B cell (primary cell): Measurements from ENCODE around the gene TDRD12.

Source experiments
- EZH2 ChIP-seq: IDR thresholded peaks from 2 replicates; pipeline ENCODE4 v1.6.1; 2012; ENCODE audit warnings: borderline replicate concordance, low read depth, mild to moderate bottlenecking, moderate library complexity, low read length; ENCODE audit not compliant: insufficient read depth, poor library complexity, severe bottlenecking
- TF ChIP-seq, protein P1 (sequence below): fragments of 200-600 bp; IDR thresholded peaks from one replicate; pipeline ENCODE4 v1.8.0; 2022; ENCODE audit warnings: antibody characterized with exemption, mild to moderate bottlenecking

DNA sequence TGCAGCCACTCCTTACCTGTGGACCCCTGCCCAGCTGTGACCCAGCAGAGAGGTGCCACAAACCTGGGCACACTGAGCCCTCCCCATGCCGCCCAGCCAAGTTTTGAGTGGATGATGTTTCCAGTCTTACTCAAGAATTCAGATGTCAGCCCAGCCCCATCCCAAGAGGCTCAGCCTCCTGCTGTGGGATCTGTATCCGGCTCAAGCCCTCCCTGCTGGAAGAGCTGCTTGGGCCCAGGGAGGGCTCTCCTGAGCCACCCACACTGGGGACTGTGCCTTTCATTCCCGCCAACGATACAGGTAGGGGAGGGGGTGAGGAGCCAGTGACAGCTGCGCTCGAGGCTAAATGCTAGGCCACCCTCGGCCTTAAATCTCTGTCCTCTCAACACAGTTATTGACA is 155.9 kb downstream of the TDRD12 start:
- no peak for TF ChIP-seq EZH2
- TF ChIP-seq, protein P1, sequence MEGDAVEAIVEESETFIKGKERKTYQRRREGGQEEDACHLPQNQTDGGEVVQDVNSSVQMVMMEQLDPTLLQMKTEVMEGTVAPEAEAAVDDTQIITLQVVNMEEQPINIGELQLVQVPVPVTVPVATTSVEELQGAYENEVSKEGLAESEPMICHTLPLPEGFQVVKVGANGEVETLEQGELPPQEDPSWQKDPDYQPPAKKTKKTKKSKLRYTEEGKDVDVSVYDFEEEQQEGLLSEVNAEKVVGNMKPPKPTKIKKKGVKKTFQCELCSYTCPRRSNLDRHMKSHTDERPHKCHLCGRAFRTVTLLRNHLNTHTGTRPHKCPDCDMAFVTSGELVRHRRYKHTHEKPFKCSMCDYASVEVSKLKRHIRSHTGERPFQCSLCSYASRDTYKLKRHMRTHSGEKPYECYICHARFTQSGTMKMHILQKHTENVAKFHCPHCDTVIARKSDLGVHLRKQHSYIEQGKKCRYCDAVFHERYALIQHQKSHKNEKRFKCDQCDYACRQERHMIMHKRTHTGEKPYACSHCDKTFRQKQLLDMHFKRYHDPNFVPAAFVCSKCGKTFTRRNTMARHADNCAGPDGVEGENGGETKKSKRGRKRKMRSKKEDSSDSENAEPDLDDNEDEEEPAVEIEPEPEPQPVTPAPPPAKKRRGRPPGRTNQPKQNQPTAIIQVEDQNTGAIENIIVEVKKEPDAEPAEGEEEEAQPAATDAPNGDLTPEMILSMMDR = no peak
